GM19035 (cell line): ENCODE results near the gene MOXD1.
A peak's percentile ranks its signal among the peaks of the same experiment; 100 is the strongest.
"Not testable (repeated sequence)": the region's sequence is repeated elsewhere in the genome, so short reads cannot be mapped to it uniquely, and the experiment has no call there.

Source experiments
- ATAC-seq: cut with Tn5 transposase; IDR thresholded peaks from one replicate; pipeline ENCODE4 v1.9.1; 2021; ENCODE audit not compliant: unreplicated experiment

Gene MOXD1

GRCh38 chr6:132285004-132285780 lies 116.1 kb downstream of the MOXD1 start:
- no peak for ATAC-seq

GRCh38 chr6:132282696-132283095 lies 118.6 kb downstream of the MOXD1 start:
- ATAC-seq: no peak

- no peak for ATAC-seq
These were observed 120.8 kb downstream of the MOXD1 start for GRCh38 chr6:132280436-132280835.

- peak; percentile 94 for ATAC-seq
These were observed 121.6 kb downstream of the MOXD1 start for GRCh38 chr6:132279592-132280139.

- no peak for ATAC-seq
These were observed 126.0 kb downstream of the MOXD1 start for GRCh38 chr6:132275066-132275970.

GRCh38 chr6:132272776-132273175 lies 128.5 kb downstream of the MOXD1 start:
- no peak for ATAC-seq

- ATAC-seq: no peak
These were observed 130.4 kb downstream of the MOXD1 start for GRCh38 chr6:132270726-132271402.

- ATAC-seq: not testable (repeated sequence)
These were observed 132.6 kb downstream of the MOXD1 start for GRCh38 chr6:132268666-132269065.

GRCh38 chr6:132268209-132268608 lies 133.1 kb downstream of the MOXD1 start:
- no peak for ATAC-seq

- no peak for ATAC-seq
These were observed 135.7 kb downstream of the MOXD1 start for GRCh38 chr6:132265451-132266097.

GRCh38 chr6:132264021-132264500 lies 137.2 kb downstream of the MOXD1 start:
- ATAC-seq: no peak

- ATAC-seq: no peak
These were observed 139.9 kb downstream of the MOXD1 start for GRCh38 chr6:132261354-132261753.

- no peak for ATAC-seq
These were observed 142.2 kb downstream of the MOXD1 start for GRCh38 chr6:132259070-132259469.

GRCh38 chr6:132257561-132257960 lies 143.7 kb downstream of the MOXD1 start:
- no peak for ATAC-seq

- ATAC-seq: no peak
These were observed 144.8 kb downstream of the MOXD1 start for GRCh38 chr6:132256457-132256856.

GRCh38 chr6:132253906-132254305 lies 147.4 kb downstream of the MOXD1 start:
- no peak for ATAC-seq

GRCh38 chr6:132253211-132253610 lies 148.1 kb downstream of the MOXD1 start:
- no peak for ATAC-seq

- no peak for ATAC-seq
These were observed 149.2 kb downstream of the MOXD1 start for GRCh38 chr6:132252113-132252512.

- ATAC-seq: no peak
These were observed 149.6 kb downstream of the MOXD1 start for GRCh38 chr6:132251711-132252110.

- no peak for ATAC-seq
These were observed 153.7 kb downstream of the MOXD1 start for GRCh38 chr6:132247381-132248159.
